ENCODE data around the gene SNX12.

The SNX12 gene

GRCh38 chrX:71096760-71097032 is 28.6 kb upstream of the SNX12 start:
- no peaks in the 10 kb centered on the region for H3F3A ChIP-seq (ENCODE audit: insufficient read depth, low read length)
- H3K9me2 ChIP-seq (replicated peaks; ENCODE audit: insufficient read depth, low read length) = no peaks in the 10 kb centered on the region
- peak overlapping the region; percentile 89 for H3K4me2 ChIP-seq (ENCODE audit: low read depth, low read length)
- H3K27ac ChIP-seq (ENCODE audit: low read length) = no peak overlapping the region
- TF ChIP-seq CTCF (IDR thresholded peaks at IDR 0.05; ENCODE audit: low read length) = no peak
- TF ChIP-seq EZH2phosphoT487 (IDR thresholded peaks at IDR 0.05; ENCODE audit: low read length) = no peak
- no peak for TF ChIP-seq EZH2 (optimal IDR thresholded peaks at IDR 0.05; ENCODE audit: low read depth, low read length)
- peak overlapping the region; percentile 82 for H3K4me3 ChIP-seq (ENCODE audit: low read length)
- no peaks in the 10 kb centered on the region for H3K79me2 ChIP-seq (ENCODE audit: low read length)
- no peaks in the 10 kb centered on the region for H4K20me1 ChIP-seq (ENCODE audit: insufficient read depth, low read length)
- H3K9ac ChIP-seq (ENCODE audit: low read length) = peak overlapping the region; percentile 47; the same call in 1 of the 2 replicates
- DNase-seq = no peak
- peak overlapping the region; percentile 69; the same call in 1 of the 2 replicates for H2AFZ ChIP-seq (ENCODE audit: low read length)
- no peaks in the 10 kb centered on the region for H3K36me3 ChIP-seq (replicated peaks; ENCODE audit: insufficient read depth, low read length)
- no peaks in the 10 kb centered on the region for H3K9me3 ChIP-seq (replicated peaks; ENCODE audit: insufficient read depth, low read length)
- no peaks in the 10 kb centered on the region for H3K4me1 ChIP-seq (ENCODE audit: low read length)
- H3K27me3 ChIP-seq (replicated peaks; ENCODE audit: insufficient read depth, low read length) = no peaks in the 10 kb centered on the region

- Histone ChIP-seq H4K20me1 (ENCODE audit: insufficient read depth, low read length) (no peaks in the 10 kb centered on the region), H3K36me3 (replicated peaks; ENCODE audit: insufficient read depth, low read length) (no peaks in the 10 kb centered on the region), H3K9me2 (replicated peaks; ENCODE audit: insufficient read depth, low read length) (no peaks in the 10 kb centered on the region), H3K4me3 (ENCODE audit: low read length) (peak overlapping the region; percentile 82), H3F3A (ENCODE audit: insufficient read depth, low read length) (no peaks in the 10 kb centered on the region), H2AFZ (ENCODE audit: low read length) (peak overlapping the region; percentile 69), H3K4me1 (ENCODE audit: low read length) (no peaks in the 10 kb centered on the region), H3K4me2 (ENCODE audit: low read depth, low read length) (peak overlapping the region; percentile 89), H3K27ac (ENCODE audit: low read length) (no peak overlapping the region), H3K9ac (ENCODE audit: low read length) (peak overlapping the region; percentile 47; the same call in 1 of the 2 replicates), H3K9me3 (replicated peaks; ENCODE audit: insufficient read depth, low read length) (no peaks in the 10 kb centered on the region), H3K79me2 (ENCODE audit: low read length) (no peaks in the 10 kb centered on the region), H3K27me3 (replicated peaks; ENCODE audit: insufficient read depth, low read length) (no peaks in the 10 kb centered on the region)
- no peak for TF ChIP-seq EZH2phosphoT487 (IDR thresholded peaks at IDR 0.05; ENCODE audit: low read length)
- TF ChIP-seq CTCF (IDR thresholded peaks at IDR 0.05; ENCODE audit: low read length) = no peak
- TF ChIP-seq EZH2 (optimal IDR thresholded peaks at IDR 0.05; ENCODE audit: low read depth, low read length) = no peak
- no peak for DNase-seq
Observed at GRCh38 chrX:71095981-71096759, 28.0 kb upstream of the SNX12 start.

GRCh38 chrX:71095555-71095980 is 27.4 kb upstream of the SNX12 start, which contains the start of gene FOXO4:
FOXO4 (plus strand) TSS chrX:71095851; CDS start chrX:71096529, 678 bp downstream.
- H3K4me1 ChIP-seq (ENCODE audit: low read length) = no peaks in the 10 kb centered on the region
- H2AFZ ChIP-seq (ENCODE audit: low read length) = peak within 1 kb of the TSS; percentile 78
- no peaks in the 10 kb centered on the region for H4K20me1 ChIP-seq (ENCODE audit: insufficient read depth, low read length)
- peak within 1 kb of the TSS; percentile 82 for H3K4me3 ChIP-seq (ENCODE audit: low read length)
- no peaks in the 10 kb centered on the region for H3F3A ChIP-seq (ENCODE audit: insufficient read depth, low read length)
- TF ChIP-seq EZH2 (optimal IDR thresholded peaks at IDR 0.05; ENCODE audit: low read depth, low read length) = no peak
- TF ChIP-seq CTCF (IDR thresholded peaks at IDR 0.05; ENCODE audit: low read length) = no peak
- no peak for TF ChIP-seq EZH2phosphoT487 (IDR thresholded peaks at IDR 0.05; ENCODE audit: low read length)
- DNase-seq = peak; percentile 85
- peak within 1 kb of the TSS; percentile 89 for H3K4me2 ChIP-seq (ENCODE audit: low read depth, low read length)
- no peaks in the 10 kb centered on the region for H3K79me2 ChIP-seq (ENCODE audit: low read length)
- H3K36me3 ChIP-seq (replicated peaks; ENCODE audit: insufficient read depth, low read length) = no peaks in the 10 kb centered on the region
- H3K9ac ChIP-seq (ENCODE audit: low read length) = peak within 1 kb of the TSS; percentile 47; the same call in 1 of the 2 replicates
- no peaks in the 10 kb centered on the region for H3K9me3 ChIP-seq (replicated peaks; ENCODE audit: insufficient read depth, low read length)
- no peaks in the 10 kb centered on the region for H3K9me2 ChIP-seq (replicated peaks; ENCODE audit: insufficient read depth, low read length)
- no peak within 1 kb of the TSS for H3K27ac ChIP-seq (ENCODE audit: low read length)
- no peaks in the 10 kb centered on the region for H3K27me3 ChIP-seq (replicated peaks; ENCODE audit: insufficient read depth, low read length)

All from MM.1S (cell line).